HG02885 (cell line): ENCODE measurements around the gene ADRA2B.
A peak's percentile ranks its signal among the peaks of the same experiment; 100 is the strongest.
"Not testable (repeated sequence)": the region's sequence is repeated elsewhere in the genome, so short reads cannot be mapped to it uniquely, and the experiment has no call there.

Source experiments
- ATAC-seq: cut with Tn5 transposase; IDR thresholded peaks from one replicate; pipeline ENCODE4 v1.9.1; 2021; ENCODE audit warnings: mild to moderate bottlenecking; ENCODE audit not compliant: unreplicated experiment, poor library complexity

Gene ADRA2B

DNA sequence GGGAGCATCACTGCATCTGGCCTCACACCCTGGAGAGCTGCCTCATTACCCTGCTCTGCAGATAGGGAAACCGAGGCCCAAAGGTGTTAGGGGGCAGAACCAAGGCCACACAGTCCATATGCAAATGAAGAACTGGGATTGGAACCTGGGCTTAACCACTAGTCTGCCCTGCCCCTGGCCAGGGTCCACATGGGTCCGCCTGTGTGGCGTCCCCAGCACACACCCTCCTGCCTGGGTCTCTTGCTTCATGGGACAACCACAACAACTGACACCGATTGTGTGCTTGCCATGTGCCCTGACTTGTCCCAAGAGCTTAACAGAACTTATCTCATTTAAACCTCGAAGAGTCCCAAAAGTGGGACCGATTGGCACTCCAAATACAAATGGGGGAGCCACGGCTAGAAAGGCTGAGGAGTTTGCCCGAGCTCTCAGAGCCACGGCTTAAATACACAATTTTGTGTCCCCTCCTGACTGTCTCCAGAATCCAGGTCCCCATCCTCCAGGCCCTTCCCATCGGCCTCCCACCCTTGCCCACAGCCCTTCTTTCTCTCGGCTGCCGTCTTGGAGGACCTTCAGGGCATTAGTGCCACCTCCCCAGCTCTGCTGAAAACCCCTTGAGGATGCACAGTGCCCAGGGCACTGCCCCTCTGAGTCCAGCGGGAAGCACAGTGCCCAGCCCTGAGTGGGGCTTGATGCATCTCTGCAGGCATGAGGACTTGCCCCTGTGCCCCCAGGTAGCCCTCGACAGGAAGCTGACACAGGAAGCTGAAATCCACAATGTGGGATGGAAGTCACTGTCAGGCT, 34.6 kb upstream of the ADRA2B start:
- no peak for ATAC-seq

- no peak for ATAC-seq
Measured at GRCh38 chr2:96150007-96150640, 33.8 kb upstream of the ADRA2B start.

DNA sequence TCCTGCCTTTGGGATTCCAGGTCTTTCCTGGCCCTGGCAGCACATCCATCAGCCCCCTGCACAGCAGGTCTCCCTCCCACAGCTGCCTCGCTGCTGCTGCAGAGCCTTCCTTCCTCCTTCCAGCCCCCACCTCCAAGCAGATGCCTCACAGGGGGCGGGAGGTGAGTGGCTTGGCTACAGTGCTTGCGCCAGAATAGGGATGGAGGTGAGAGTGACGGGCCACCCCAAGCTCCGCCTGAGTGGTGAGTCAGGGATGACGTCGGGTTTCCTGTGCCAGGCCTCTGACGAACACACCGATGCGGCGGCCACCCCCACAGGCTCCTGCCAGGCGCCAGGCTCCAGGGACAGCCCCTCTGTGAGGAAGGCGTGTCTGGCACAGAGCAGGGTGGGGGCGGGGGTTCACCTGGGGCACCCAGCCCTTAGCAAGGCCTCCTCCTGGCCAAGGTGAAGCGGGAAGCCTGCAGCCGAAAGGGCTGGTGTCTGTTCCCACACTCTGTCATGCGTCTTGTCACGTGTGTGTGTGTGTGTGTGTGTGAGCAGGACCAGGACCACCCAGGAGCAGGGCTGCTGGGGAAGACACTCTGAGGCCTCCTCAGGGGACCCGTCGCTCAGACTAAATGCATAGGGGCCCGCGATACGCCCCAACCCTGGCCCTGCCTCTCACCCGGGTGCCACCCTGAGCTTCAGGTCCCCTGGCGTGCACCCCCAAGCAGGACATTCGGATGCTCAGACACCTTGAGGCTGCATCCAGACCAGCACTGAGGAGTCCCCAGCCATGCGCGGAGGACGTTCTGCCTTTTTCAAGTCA, 32.2 kb upstream of the ADRA2B start:
- ATAC-seq: peak; percentile 39

DNA sequence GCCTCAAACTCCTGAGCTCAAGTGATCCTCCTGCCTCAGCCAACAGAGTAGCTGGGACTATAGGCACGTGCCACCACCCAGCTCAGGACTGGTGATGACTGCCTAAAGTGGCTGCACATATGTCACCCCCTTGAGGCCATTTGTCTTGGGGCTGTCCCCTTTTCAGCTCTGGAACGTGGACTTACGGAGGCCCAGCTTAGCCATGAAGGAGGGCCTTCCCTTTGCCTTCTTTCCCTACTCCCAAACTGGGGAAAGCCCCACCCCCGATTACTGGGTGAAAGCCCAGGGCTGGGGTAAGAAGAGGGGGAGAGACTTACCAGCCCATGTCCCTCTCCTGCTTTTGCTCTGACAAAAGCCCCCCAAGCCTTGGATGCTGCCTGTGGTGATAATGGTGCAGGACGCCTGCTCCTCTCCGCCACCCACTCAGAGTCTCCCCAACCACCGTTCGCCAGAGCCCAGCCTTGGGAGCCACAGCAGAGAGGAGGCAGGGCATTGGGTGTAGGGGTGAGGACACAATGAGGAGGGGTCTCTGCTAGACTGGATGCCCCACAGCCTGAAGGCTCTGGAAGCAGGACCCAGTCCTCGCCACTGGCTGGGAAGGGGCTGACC, 31.3 kb upstream of the ADRA2B start:
- no peak for ATAC-seq

DNA sequence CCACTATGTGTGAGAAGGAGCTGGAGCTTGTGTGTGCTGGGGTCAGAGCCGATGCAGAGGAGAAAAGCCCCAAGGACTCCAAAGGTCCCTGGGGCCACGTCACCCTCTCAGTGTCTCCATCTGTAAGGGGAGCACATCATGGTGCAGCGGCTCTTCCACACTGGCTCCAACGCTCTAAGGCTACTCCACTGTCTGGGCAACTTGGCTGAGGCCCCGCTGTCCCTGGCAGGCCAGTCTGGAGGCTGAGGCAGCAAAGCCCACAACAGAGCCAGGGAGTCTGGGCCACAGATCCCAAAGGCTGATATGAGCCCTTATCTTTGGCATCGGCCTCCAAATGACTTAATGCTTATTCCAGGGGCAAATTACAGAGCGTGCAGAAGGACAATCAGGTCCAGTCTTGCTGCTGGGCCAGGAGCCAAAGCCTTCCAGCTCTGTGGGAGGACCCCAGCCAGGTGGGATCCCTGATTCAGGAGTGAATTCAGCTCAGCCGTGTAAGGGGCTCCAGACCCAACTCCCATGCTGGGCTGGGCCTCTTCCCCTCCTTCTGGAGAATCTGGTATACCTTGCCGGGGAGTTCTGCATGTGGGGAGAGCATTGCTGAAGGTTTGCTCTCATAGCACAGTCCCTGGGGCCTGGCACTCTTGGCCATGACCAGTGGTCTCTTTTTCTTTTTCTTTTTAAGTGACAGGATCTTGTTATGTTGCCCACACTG, 30.7 kb upstream of the ADRA2B start:
- no peak for ATAC-seq

- ATAC-seq: peak; percentile 33
Measured at GRCh38 chr2:96146153-96146880, 29.9 kb upstream of the ADRA2B start.

- no peak for ATAC-seq
Measured at GRCh38 chr2:96145848-96146152, 29.4 kb upstream of the ADRA2B start.

DNA sequence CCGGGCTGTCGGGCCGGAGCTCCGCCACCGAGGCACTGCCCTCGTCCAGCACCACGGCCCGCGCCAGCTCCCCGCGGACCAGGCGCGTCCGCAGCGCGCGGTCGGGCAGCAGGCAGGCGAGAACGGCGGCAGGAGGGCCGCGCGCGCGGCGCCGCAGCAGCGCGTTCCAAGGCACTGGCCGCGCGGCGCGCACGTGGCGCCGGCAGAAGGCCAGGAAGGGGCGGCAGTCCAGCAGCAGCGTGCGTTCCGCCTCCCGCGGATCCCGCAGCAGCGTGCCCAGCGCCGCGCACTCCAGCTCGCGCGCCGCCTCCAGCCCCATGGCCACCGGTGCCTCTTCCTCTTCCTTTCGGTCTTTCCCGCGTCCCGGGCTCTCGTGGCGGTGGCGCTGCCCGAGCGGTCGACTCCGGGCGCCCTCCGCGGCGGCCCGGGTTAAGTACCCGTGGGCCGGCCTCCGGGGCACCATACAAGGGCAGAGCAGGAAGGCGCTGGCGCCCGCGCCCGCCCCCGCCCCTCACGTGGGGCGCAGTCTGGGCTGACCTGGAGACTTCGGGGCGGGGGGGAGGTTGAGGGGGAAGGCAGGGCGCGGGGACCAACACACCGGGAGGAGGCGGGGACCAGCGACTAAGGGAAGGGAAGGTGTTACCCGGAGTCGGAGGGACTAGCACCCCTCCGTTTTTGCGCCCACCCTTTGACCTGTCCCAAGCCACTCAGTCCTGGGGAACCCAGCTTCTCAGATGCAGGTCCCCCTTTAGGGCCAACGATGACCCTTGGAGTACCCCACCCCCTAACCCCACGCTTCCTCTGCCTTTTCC, 28.9 kb upstream of the ADRA2B start, which contains the start of gene DUSP2:
TSS of gene DUSP2 (minus strand) at position 405 of the 812 bp plus-strand sequence. CDS start at position 319, 86 bp downstream.
- peak; percentile 59 for ATAC-seq

GRCh38 chr2:96144481-96145035, 28.2 kb upstream of the ADRA2B start:
- no peak for ATAC-seq

- ATAC-seq: no peak
Measured at GRCh38 chr2:96143848-96144480, 27.6 kb upstream of the ADRA2B start.

- no peak for ATAC-seq
Measured at GRCh38 chr2:96143231-96143847, 27.0 kb upstream of the ADRA2B start.

DNA sequence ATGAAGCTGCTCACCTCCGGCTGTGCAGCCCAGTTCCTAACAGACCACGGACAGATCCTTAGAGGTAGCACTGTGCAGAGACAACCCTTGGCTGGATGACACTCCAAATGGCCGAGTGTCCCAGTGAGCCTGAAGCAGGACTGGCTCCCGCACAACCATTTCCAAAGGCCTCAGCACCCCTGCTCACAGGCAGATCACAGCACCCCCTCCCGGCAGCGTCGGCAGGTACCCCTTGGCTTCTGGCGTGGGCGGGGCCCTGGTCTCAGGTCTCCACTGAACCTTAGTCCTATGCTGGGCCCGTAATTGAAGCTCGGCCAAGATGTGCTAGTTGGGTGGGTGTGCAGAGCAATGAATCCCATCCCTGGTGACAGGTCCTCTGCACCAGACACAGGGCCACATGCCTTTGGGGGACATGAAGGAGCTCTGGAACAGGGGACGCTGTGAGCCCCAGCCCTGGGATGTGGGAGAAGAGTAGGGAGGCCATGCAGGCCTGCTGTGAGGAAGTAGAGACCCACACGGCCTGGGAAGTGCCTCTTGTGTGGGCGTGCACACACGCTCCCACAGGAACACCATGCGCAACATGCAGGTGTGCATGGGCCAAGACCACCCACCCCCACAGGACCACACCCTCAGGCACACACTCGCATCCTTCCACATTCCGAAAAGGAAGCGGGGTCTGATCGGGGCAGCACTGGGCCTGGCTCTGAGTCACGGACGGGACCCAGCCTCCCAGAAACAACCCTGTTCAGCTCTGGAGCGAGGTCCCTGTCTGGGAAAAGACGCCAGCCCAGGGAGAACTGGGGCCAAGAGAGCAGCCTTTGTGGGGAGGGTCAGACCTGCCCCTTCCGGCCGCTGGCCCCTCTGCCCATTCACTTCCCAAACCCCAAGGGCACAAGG, 26.1 kb upstream of the ADRA2B start:
- ATAC-seq: peak; percentile 17

DNA sequence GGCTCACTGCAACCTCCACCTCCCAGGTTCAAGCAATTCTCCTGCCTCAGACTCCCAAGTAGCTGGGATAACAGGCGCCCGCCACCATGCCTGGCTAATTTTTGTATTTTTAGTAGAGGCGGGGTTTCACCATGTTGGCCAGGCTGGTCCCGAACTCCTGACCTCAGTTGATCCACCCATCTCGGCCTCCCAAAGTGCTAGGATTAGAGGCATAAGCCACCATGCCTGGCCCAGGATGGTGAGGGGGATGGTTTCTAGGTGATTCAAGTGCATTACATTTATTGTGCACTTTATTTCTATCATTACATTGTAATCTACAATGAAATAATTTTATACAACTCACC, 25.2 kb upstream of the ADRA2B start:
- not testable (repeated sequence) for ATAC-seq

GRCh38 chr2:96140941-96141623, 24.7 kb upstream of the ADRA2B start:
- ATAC-seq: no peak

DNA sequence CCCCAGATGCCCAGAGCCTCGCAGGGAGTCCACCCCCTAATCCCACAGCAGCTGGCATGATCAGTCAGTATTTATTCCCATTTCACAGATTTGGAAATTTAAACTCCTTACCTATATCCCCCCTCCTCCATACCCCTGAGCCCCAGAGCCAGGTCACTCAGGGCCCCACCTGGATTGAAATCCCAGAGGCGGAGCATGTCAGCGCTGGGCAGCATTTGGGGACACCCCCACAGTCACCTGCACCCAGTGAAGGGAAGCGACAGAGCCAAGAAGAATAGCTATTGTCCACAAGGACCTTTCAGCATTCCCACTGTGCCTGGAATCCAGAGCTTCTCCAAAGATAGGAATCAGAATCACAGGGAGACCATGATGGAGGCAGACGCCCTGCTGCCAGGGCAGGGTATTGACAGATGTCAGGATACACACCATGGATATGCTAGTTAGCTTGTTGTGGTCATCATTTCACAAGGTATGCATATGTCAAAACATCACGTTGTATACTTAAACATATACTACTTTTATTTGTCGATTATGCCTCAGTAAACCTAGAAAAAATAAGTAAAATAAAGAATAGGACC, 22.9 kb upstream of the ADRA2B start:
- no peak for ATAC-seq
